SKM-1 treated with dmso at 0.1 percent for 144 hours (cell line): Measurements from ENCODE around the gene PSAPL1.
"Not testable (repeated sequence)": the region's sequence is repeated elsewhere in the genome, so short reads cannot be mapped to it uniquely, and the experiment has no call there.

Experiments
- DNase-seq: peaks from one replicate; lab custom pipeline; 2025; ENCODE audit not compliant: unreplicated experiment; lab: John Stamatoyannopoulos, UW

PSAPL1 gene

DNA sequence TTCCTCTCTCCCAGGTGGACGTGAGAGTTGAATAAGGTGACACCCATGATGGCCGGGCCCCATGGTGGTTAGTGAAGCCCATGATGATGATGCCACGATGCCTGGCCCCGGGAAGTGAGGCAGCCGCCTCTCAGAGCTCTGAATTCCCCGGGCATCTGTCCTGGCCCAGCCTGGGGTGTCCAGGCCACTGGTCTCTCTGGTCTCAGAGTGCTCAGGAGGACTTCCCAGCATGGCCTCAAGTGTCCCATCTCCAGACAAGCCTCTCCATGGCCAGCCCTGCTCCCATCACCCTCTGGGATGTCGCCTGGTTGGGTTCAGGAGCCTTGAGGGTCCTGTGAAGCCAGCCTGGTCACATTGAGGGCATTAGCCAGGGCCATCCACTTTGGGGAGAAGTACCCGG is 24.7 kb upstream of the PSAPL1 start:
- DNase-seq, result no peak

DNA sequence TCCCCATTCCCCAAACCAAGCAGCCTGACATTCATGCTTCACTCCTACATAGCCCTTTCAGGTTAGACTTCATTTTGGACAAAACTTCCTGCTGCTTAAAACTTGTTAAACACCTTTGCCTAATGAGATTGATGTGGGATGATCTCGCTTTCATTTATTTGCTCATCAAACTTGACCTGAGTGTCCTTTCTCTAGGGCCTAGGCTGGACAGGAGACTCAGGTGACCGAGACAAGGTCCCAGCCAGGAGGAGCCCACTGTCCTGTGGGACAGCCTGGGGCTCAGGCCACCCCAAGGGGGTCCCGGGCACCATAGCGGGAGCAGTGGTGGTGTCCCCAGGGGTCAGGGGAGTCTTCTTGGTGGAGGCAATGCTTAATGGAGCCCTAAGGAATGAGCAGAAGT is 23.7 kb upstream of the PSAPL1 start:
- no peak for DNase-seq

DNA sequence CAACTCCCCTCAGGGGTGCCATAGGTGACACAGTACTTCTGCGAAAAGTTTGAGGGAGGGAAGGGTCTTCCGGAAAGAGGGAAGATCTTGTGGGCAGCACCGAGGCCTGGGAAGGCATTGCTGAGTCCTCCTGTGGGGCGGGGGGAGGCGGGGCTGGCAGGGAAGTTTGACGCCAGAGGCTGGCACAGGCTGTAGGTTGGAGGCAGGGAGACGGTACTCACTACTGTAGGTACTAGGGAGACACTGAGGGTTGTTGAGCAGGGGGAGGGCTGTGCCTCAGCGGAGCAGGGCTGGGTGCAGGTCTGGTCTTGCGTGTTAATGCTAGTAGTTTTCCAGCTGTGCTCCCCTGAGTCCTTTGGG is 23.3 kb upstream of the PSAPL1 start:
- DNase-seq, result no peak

DNA sequence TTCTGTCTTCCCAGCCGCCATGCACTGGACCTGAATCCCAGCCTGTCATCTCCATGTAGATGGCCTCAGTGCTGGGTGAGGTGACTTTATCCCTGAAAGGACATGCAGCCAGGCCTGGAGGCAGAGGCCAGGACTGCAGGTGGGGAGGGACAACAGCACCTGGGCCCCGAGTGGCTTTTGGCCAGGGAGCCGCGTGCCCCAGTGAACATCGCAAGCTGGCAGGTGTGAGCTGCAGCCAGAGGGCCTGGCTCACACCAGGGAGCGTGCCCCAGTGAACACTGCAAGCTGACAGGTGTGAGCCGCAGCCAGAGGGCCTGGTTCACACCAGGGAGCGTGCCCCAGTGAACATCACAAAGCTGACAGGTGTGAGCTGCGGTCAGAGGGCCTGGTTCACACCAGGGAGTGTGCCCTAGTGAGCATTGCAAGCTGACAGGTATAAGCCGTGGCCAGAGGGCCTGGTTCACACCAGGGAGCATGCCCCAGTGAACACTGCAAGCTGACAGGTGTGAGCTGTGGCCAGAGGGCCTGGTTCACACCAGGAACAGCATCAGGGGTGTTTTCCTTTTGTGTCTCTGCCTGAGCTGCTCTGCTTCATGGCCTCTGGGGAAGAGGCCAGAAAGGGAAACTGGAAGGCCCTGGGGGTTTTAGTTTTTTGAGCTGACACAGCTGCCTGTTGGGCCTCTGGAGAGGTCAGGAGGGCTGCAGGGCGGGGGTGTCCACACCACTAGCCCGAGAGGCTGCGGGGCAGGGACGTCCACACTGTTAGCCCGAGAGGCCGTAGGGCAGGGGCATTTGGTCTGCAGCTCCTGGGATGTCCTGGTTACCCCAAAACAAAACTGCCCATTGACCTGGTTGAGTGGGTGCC is 22.7 kb upstream of the PSAPL1 start:
- DNase-seq, result no peak

DNA sequence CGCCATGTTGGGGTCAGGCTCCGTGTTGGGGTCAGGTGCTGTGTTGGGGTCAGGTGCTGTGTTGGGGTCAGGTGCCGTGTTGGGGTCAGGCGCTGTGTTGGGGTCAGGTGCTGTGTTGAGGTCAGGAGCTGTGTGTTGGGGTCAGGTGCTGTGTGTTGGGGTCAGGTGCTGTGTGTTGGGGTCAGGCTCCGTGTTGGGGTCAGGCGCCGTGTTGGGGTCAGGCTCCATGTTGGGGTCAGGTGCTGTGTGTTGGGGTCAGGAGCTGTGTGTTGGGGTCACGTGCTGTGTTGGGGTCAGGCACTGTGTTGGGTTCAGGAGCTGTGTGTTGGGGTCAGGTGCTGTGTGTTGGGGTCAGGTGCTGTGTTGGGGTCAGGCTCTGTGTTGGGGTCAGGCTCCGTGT is 18.1 kb upstream of the PSAPL1 start:
- DNase-seq, result not testable (repeated sequence)

DNA sequence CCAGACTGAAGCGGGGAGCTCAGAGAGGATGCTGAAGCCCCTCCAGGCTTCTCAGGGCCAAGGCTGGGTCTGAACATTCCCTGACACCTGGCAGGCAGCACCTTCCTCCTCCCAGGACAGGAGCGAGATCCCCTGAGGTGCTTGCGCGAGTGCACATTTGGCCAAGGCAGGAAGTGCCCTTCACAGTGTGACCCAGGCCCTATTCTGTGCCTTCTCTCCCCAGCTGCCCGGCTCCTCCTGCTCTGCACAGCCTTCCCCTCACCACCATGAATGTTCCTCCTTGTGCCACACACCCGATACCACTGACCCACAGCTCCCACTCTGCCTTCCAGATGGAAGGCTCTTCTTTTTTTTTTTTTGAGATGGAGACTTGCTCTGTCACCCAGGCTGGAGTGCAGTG is 17.1 kb upstream of the PSAPL1 start:
- no peak for DNase-seq

DNA sequence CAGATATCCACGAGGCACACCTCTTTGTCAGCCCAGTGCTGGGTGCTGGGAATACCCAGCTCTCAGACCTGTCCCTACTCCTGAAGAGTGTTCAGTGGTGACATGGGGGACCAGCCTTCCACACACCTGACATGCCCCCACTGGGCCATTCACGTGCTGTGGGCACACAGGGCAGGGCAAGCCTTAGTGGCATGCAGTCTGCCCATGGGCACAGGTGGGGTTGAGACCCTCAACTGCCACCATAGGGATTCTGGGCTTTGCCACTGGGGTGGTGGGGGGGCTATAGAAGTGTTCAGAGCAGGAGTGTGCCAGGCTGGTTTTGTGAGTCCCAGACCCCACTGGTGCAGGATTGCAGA is 16.7 kb upstream of the PSAPL1 start:
- DNase-seq, result no peak

DNA sequence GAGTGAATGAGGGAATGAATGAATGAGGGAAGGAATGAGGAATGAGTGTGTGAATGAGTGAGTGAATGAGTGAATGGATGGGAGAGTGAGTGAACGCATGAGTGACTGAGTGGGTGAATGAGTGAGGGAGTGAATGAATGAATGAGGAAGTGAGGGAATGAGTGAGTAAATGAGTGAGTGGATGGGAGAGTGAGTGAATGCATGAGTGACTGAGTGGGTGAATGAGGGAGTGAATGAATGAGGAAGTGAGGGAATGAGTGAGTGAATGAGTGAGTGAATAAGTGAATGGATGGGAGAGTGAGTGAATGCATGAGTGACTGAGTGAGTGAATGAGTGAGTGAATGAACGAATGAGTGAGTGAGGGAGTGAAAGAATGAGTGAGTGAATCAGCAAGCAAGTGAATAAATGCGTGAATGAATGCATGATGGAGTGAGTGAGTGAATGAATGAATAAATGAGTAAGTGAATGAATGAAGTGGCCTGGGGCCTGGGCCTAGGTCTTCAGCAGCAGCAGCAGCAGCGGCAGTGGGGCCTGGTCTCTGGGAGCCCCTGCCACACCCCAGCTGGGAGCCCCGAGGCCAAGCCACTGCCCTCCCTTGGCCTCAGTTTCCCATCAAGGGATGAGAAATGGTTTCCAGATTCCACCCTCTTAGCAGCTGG is 16.2 kb upstream of the PSAPL1 start:
- DNase-seq, result no peak

DNA sequence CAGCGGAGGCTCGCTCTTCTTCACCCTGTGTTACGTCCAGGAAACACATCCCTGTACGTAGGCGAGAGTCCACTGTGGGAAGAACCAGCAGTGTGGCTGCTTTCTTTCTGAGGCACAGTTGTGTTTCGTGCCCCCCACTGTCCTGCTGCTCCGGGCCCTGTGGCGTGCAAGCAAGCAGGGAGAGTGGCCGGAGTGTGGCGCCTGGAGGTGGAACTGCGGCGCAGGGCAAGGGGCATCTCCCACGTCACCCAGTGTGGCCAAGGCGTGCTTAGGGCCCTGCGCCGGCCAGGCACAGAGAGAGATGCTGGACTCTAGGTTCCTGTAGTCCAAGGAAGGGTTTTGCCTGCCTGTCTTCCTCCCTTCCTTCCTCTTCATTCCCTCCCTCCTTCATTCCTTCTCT is 13.3 kb upstream of the PSAPL1 start:
- DNase-seq, result no peak

DNA sequence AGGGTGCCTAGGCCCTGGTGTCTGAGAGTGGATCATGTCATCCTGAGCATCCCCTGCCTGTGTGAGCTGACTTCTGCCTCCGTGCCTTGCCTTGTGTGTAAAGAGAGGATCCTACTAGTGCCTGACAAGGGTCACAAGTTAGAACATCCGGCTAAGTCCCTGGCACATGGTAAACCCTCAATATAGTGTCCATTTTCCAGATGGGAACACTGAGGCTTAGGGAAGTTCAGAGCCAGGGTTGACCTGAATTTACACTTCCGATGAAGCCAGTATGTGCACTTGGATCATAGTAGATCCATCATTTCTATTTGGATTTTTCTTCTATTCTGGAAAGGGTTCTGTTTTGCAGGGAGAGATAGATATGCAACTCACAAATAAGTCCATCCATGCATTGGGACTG is 12.5 kb upstream of the PSAPL1 start:
- DNase-seq, result no peak

DNA sequence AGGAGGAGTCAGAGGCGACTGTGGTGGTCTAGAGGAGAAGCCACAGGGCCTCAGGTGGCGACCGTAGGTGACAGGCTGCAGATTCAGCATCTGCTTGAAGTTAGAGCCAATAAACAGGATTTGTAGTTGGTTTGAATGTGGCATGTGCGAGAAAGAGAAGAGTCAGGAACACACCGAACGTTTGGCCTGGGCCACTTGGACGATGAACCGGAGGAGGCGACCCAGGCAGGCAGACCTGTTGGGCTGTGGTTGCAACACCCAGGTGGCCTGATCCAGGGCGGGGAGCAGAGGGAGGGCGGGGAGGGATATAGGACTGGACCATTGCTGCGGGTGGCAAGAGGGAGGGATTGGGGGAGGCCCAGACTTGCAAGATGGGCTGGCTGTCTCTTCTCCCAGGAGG is 10.0 kb upstream of the PSAPL1 start:
- DNase-seq, result no peak

DNA sequence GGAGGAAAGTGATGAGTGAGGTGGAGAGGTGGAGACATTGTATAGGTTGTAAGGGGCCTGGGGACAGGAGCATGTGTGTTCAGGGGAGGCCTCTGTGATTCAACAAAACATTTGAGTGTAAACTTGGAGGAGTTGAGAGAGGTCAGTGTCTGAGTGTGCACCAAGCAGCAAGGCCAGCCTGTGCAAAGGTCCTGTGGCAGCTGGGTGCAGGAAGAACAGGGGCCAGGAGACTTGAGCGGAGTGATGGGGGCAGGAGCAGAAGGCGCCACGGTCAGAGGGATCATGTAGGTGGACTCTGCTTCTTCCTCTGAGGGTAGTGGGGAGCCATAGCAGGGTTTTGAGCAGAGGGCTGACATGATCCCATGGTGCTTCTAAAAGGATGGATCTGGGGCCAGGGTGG is 9.6 kb upstream of the PSAPL1 start:
- DNase-seq, result no peak

DNA sequence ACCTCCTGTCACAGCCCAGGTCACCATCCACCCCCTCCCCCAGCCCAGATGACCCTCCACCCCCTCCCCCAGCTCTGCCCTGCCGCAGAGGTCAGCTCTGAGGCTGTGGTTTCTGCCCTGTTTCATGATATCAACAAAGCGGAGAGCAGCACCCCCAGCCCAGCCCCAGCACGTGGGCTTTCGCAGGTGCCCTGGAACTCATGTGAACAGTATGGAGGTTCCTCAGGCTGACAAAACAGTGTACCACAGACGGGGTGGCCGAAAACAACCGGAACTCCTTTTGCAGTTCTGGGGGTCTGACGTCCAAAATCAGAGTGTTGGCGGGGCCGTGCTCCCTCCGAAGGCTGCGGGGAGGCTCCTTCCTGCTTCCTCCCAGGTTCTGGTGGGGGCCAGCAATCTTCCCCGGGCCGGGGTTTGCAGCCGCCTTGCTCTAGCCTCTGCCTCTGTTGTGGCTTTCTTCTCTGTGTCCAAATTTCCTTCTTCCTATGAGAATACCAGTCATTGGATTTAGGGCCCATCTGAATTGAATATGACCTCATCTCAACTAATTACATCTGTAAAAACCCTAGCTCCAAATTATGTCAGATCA is 7.9 kb upstream of the PSAPL1 start:
- DNase-seq, result no peak

DNA sequence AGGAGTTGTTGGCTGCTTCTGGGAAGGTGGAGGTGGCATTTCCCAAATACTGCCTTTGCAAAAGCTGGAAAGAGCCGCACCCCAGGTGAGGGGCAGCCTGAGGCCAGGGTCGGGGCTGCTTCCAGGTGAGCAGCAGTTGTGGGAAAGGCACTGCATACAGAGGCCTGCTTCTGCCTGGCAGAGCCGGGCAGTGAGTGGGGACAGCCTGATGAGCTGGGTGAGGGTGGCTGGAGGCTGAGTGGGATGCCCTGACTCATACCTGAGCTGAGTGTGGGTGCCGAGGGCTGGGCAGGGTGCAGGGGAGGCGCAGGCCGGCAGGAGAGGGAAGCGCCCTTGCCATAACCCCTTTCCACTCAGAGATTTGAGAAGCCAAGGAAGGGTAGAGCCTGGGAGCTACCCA is 6.5 kb upstream of the PSAPL1 start:
- DNase-seq, result no peak

DNA sequence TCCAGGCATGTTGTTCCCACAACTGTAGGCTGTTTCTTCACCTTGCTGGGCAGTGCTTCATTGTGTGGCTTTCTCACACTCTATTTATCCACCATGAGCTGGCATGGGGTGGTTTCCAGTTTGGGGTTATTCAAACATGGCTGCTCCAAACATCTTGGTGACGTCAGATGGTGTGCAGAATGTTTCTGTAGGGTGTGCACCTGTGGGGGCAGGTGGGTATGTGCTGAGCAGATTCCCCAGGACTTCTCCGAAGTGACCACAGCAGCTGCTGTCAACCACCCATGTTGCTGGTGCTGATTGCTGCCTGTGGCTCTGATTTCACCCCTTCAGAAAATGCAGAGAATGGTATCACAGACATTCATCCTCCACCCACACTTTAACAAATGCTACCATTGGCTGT is 5.0 kb upstream of the PSAPL1 start:
- no peak for DNase-seq

DNA sequence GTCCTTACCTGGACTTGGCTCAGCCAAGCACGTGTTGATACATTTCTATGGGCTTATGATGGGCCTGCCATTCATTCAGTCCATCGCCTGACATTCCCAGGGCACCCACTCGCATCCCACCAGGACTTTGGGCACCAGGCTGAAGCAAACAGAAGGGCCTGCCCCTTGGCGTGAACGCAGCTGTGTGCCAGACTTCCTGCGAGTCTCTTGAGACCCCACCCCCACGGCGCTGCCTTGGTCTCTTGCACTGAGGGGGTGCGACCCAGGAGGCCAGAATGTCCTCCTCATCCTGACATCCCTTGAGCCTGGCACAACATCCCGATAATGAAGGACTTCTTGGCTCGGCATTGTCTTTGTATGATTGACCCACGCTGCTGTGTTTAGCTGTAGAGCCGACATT is 1.5 kb upstream of the PSAPL1 start:
- no peak for DNase-seq

DNA sequence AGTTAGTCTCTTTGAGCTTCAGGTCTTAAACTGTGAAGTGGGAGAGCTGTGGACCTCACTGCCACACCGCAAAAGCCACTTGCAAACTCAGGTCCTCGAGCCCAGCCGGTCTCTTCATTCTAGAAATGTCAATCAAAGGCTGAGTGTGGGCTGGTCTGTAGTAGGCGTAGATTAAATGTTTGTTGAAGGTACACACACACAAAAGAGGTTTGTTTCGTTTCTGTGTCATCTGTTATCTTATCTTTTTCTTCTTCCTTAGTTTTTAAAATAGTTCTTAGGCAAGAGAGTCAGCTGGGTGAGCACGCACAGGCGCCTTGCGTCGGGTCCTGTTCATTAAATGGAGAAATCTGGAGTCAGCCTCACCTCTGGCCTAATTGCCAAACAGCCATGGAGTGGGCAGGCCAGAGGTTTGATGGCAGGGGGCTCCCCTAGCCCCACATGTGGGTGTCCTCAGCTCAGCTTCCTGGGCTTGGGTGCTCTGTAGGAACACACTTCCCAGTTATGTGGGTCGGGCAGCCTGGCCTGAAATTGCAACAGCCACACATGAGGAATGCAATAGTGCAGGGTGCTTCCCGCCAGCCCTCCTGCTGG is 836 bp upstream of the PSAPL1 start:
- no peak for DNase-seq

DNA sequence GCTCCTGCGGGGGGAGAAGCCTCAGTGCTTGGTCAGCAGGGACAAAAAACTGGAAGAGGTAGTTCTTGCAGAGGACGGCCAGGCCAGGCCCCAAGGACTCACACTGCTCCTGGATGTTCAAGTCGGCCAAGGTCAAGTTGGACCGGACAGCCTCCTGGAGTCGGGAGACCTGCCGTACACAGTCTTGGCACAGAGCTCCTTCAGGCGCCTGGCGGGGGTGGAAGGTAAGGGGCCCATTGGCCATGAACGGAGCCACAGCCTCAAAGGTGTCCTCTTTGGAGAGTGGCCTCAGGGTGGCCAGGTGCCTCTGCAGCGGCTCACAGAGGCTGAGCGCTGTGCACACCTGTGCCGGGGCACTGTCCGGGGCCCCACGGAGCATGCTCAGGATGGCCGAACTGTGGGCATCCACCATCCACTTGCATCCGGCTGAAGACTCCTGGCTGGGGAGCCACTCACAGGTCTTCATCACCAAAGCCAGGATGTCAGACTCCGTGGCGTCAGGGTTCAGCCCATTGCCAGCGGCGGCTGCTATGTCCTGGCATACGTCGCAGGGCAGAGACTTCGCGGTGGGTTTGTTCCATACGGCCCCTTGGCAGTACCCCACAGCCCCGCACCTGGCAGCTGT is 477 bp downstream of the PSAPL1 start:
- no peak for DNase-seq

DNA sequence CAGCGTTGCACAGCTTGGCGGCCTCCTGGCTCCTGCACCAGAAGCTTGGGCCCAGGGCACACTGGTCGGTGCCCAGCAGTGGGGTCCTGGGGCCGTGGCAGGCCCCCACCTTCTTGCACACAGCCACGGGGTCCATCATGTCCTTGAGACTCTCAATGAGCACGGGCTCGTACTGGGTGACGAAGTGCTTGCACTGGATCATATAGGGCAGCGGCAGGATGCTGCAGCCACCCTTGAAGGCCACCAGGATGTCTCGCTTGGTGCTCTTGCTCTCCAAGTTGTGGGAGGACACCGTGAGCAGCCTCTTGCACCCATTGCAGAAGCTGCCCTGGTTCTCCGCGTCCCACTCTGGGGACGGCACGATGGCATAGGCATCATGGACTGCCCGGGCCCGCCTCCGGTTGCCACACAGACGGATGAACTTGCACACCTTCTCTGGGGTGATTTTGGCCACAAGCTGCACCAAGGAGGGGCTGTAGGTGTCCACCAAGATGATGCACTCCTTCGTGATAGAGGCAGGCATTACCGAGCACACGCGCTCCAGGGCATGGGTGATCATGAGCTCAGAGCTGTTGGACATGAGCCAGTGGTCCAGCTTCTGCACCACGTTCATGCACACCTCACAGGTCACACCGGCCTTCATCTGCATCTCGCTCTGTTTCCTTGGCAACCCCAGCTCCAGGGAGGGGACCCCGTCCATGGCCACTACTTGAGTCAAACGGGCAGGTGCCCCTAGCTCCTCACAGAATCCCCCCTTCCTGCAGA is 1.2 kb downstream of the PSAPL1 start:
- DNase-seq, result no peak

DNA sequence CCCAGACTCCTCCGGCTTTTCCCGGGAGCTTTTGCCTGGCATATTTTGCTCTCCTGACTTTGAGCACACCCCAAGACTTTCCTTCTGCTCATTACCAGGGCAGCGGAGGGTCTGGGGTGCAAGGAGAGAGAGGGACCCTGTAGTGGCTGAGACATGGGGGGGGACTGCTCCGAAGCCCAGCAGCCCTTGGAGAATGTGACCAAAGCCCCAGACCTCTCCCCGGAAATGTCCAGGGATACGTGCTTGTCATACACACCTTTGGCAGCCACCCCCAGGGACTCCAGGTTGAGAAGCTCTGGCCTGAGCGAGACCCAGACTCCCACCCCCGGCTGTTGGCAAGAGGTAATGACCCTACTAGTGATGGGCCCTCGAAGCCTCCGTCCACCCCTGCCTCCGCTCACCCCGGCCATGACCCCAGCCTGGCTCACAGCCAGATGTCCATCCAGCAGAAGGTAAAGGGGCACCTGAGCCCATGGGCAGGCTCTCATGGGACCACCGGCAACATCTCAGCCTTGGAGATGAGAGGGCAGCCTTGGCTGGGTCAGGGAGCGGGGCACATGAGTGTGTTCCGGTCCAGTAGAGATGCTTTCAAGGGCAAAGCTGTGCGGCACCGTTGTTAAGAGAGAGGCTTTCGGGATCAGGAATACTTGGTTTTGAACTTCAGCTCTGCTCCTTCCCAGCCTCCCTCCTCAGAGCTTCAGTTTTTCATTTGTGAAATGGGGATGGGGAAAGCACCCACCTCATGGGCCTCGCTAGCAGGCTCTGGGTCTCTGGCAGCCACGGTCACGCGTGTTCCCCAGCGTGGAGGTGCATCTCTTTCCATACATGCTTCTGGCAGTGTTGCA is 2.0 kb downstream of the PSAPL1 start:
- no peak for DNase-seq
